ENCODE data around the gene RGS21. TPM values are rescaled to one million over a fixed set of nuclear protein-coding genes. Genes with fewer than 3 reads are reported as not detected.

Gene RGS21
- total RNA-seq, 1 experiment from 2014 or later, result not detected

GRCh38 chr1:192272732-192273131 lies 44.1 kb upstream of the RGS21 start:
- ATAC-seq (no peak), DNase-seq (no peak)
- no peak overlapping the region for H3K4me2 ChIP-seq (ENCODE audit: low read length)
- no peaks in the 10 kb centered on the region for H3K9me2 ChIP-seq (replicated peaks; ENCODE audit: low read length)
- no peaks in the 10 kb centered on the region for H3F3A ChIP-seq (ENCODE audit: low read length, unreplicated experiment)
- no peaks in the 10 kb centered on the region for H4K20me1 ChIP-seq (ENCODE audit: low read length)
- ChIA-PET CTCF (interaction anchor here (0.5 kb wide), 1 partner anchor 92 kb away, joined by 4 read pairs; no protein-coding TSS in a partner anchor), POLR2A (ENCODE audit: unreplicated experiment) (no interaction called here)
- H3K9ac ChIP-seq (ENCODE audit: low read length), result no peak overlapping the region
- no peak overlapping the region for H2AFZ ChIP-seq (ENCODE audit: low read length)
- no peaks in the 10 kb centered on the region for H3K27me3 ChIP-seq (ENCODE audit: low read length)
- BruUV-seq (replicated peaks), result no TSS peak
- TF ChIP-seq CTCF (conservative IDR thresholded peaks at IDR 0.05; ENCODE audit: low read depth, low read length), result no peak
- no peak for TF ChIP-seq EZH2 (IDR thresholded peaks at IDR 0.05; ENCODE audit: low read length, unreplicated experiment)
- no peak for TF ChIP-seq EZH2phosphoT487 (IDR thresholded peaks at IDR 0.05; ENCODE audit: borderline replicate concordance, low read length)
- no peaks in the 10 kb centered on the region for H3K4me1 ChIP-seq (ENCODE audit: insufficient read depth, low read length)
- H3K36me3 ChIP-seq (ENCODE audit: low read depth, low read length), result no peaks in the 10 kb centered on the region
- intact Hi-C loops (cut with micrococcal nuclease), result no loop called here
- H3K79me2 ChIP-seq (ENCODE audit: low read length), result no peaks in the 10 kb centered on the region
- no peak overlapping the region for H3K4me3 ChIP-seq (ENCODE audit: low read length)
- H3K9me3 ChIP-seq (ENCODE audit: low read length), result no peaks in the 10 kb centered on the region
- no peak overlapping the region for H3K27ac ChIP-seq (ENCODE audit: low read length)

- ChIA-PET CTCF (no interaction called here), POLR2A (ENCODE audit: unreplicated experiment) (no interaction called here)
- intact Hi-C loops (cut with micrococcal nuclease), result no loop called here
- Histone ChIP-seq H2AFZ (ENCODE audit: low read length) (no peak overlapping the region), H3K4me2 (ENCODE audit: low read length) (no peak overlapping the region), H3K79me2 (ENCODE audit: low read length) (no peaks in the 10 kb centered on the region), H3K9me2 (replicated peaks; ENCODE audit: low read length) (no peaks in the 10 kb centered on the region), H3K27ac (ENCODE audit: low read length) (no peak overlapping the region), H4K20me1 (ENCODE audit: low read length) (no peaks in the 10 kb centered on the region), H3K27me3 (ENCODE audit: low read length) (no peaks in the 10 kb centered on the region), H3K9me3 (ENCODE audit: low read length) (no peaks in the 10 kb centered on the region), H3K9ac (ENCODE audit: low read length) (no peak overlapping the region), H3K4me3 (ENCODE audit: low read length) (no peak overlapping the region), H3K36me3 (ENCODE audit: low read depth, low read length) (no peaks in the 10 kb centered on the region), H3F3A (ENCODE audit: low read length, unreplicated experiment) (no peaks in the 10 kb centered on the region), H3K4me1 (ENCODE audit: insufficient read depth, low read length) (no peaks in the 10 kb centered on the region)
- no TSS peak for BruUV-seq (replicated peaks)
- no peak for ATAC-seq
- no peak for DNase-seq
- TF ChIP-seq EZH2phosphoT487 (IDR thresholded peaks at IDR 0.05; ENCODE audit: borderline replicate concordance, low read length) (no peak), CTCF (conservative IDR thresholded peaks at IDR 0.05; ENCODE audit: low read depth, low read length) (no peak), EZH2 (IDR thresholded peaks at IDR 0.05; ENCODE audit: low read length, unreplicated experiment) (no peak)
Observed at GRCh38 chr1:192274588-192274987, 42.2 kb upstream of the RGS21 start.

- POLR2A ChIA-PET (ENCODE audit: unreplicated experiment), result no interaction called here
- no peak for DNase-seq
- CTCF ChIA-PET, result no interaction called here
- H3K4me1 ChIP-seq (ENCODE audit: insufficient read depth, low read length), result no peaks in the 10 kb centered on the region
- no peak overlapping the region for H3K4me3 ChIP-seq (ENCODE audit: low read length)
- no peak overlapping the region for H3K4me2 ChIP-seq (ENCODE audit: low read length)
- H3K27me3 ChIP-seq (ENCODE audit: low read length), result no peaks in the 10 kb centered on the region
- ATAC-seq, result no peak
- intact Hi-C loops (cut with micrococcal nuclease), result no loop called here
- no TSS peak for BruUV-seq (replicated peaks)
- no peaks in the 10 kb centered on the region for H3K9me3 ChIP-seq (ENCODE audit: low read length)
- H3K9ac ChIP-seq (ENCODE audit: low read length), result no peak overlapping the region
- no peaks in the 10 kb centered on the region for H3K79me2 ChIP-seq (ENCODE audit: low read length)
- no peak overlapping the region for H2AFZ ChIP-seq (ENCODE audit: low read length)
- H3K27ac ChIP-seq (ENCODE audit: low read length), result no peak overlapping the region
- TF ChIP-seq CTCF (conservative IDR thresholded peaks at IDR 0.05; ENCODE audit: low read depth, low read length), result no peak
- H3K9me2 ChIP-seq (replicated peaks; ENCODE audit: low read length), result no peaks in the 10 kb centered on the region
- H4K20me1 ChIP-seq (ENCODE audit: low read length), result no peaks in the 10 kb centered on the region
- no peaks in the 10 kb centered on the region for H3F3A ChIP-seq (ENCODE audit: low read length, unreplicated experiment)
- H3K36me3 ChIP-seq (ENCODE audit: low read depth, low read length), result no peaks in the 10 kb centered on the region
Observed at GRCh38 chr1:192277635-192278034, 39.2 kb upstream of the RGS21 start.
